ENCODE data around the gene ZBTB16.

Gene ZBTB16

GRCh38 chr11:114208377-114208776 is 148.9 kb downstream of the ZBTB16 start:
- no peak for DNase-seq (ENCODE audit: extremely low spot score)
- ChIA-PET POLR2A (interaction anchor here (0.7 kb wide), 1 partner anchor 9 kb away, joined by 3 read pairs; no protein-coding TSS in a partner anchor), CTCF (interaction anchor here (0.8 kb wide), 1 partner anchor 12 kb away, joined by 3 read pairs; no protein-coding TSS in a partner anchor)
- TF ChIP-seq CTBP1 (IDR thresholded peaks at IDR 0.05; ENCODE audit: borderline replicate concordance) (no peak), LEF1 (IDR thresholded peaks at IDR 0.05; ENCODE audit: borderline replicate concordance) (no peak), SUZ12 (IDR thresholded peaks at IDR 0.05) (no peak), FOXM1 (IDR thresholded peaks at IDR 0.05; ENCODE audit: borderline replicate concordance) (no peak), FOXA1 (IDR thresholded peaks at IDR 0.05) (no peak), TARDBP (IDR thresholded peaks at IDR 0.05) (no peak), BHLHE40 (IDR thresholded peaks at IDR 0.05; ENCODE audit: borderline replicate concordance) (no peak), ELF4 (IDR thresholded peaks at IDR 0.05) (no peak), FOXK2 (IDR thresholded peaks at IDR 0.05) (no peak), ARNT (IDR thresholded peaks at IDR 0.05) (no peak), PKNOX1 (IDR thresholded peaks at IDR 0.05) (no peak), L3MBTL2 (conservative IDR thresholded peaks at IDR 0.05) (no peak), ZNF384 (IDR thresholded peaks at IDR 0.05) (no peak), SP1 (IDR thresholded peaks at IDR 0.05) (no peak), NFRKB (IDR thresholded peaks at IDR 0.05) (no peak), HDGF (IDR thresholded peaks at IDR 0.05; ENCODE audit: borderline replicate concordance) (no peak)

- TF ChIP-seq ZNF384 (IDR thresholded peaks at IDR 0.05) (no peak), SP1 (IDR thresholded peaks at IDR 0.05) (no peak), NFRKB (IDR thresholded peaks at IDR 0.05) (no peak), SUZ12 (IDR thresholded peaks at IDR 0.05) (no peak), L3MBTL2 (conservative IDR thresholded peaks at IDR 0.05) (no peak), PKNOX1 (IDR thresholded peaks at IDR 0.05) (no peak), FOXK2 (IDR thresholded peaks at IDR 0.05) (no peak), TARDBP (IDR thresholded peaks at IDR 0.05) (no peak), FOXA1 (IDR thresholded peaks at IDR 0.05) (no peak)
- DNase-seq (ENCODE audit: extremely low spot score), result no peak
- ChIA-PET CTCF (no interaction called here), POLR2A (no interaction called here)
Measured at GRCh38 chr11:114209343-114209742, 149.8 kb downstream of the ZBTB16 start.

- ChIA-PET CTCF (no interaction called here), POLR2A (no interaction called here)
- TF ChIP-seq PKNOX1 (IDR thresholded peaks at IDR 0.05), result no peak
- TF ChIP-seq TARDBP (IDR thresholded peaks at IDR 0.05), result no peak
- TF ChIP-seq FOXM1 (IDR thresholded peaks at IDR 0.05; ENCODE audit: borderline replicate concordance), result no peak
- no peak for TF ChIP-seq ARNT (IDR thresholded peaks at IDR 0.05)
- no peak for TF ChIP-seq LEF1 (IDR thresholded peaks at IDR 0.05; ENCODE audit: borderline replicate concordance)
- no peak for TF ChIP-seq L3MBTL2 (conservative IDR thresholded peaks at IDR 0.05)
- TF ChIP-seq CTBP1 (IDR thresholded peaks at IDR 0.05; ENCODE audit: borderline replicate concordance), result no peak
- no peak for TF ChIP-seq ELF4 (IDR thresholded peaks at IDR 0.05)
- no peak for TF ChIP-seq SUZ12 (IDR thresholded peaks at IDR 0.05)
- TF ChIP-seq NFRKB (IDR thresholded peaks at IDR 0.05), result no peak
- no peak for TF ChIP-seq BHLHE40 (IDR thresholded peaks at IDR 0.05; ENCODE audit: borderline replicate concordance)
- no peak for TF ChIP-seq HDGF (IDR thresholded peaks at IDR 0.05; ENCODE audit: borderline replicate concordance)
- TF ChIP-seq SP1 (IDR thresholded peaks at IDR 0.05), result no peak
- no peak for TF ChIP-seq FOXK2 (IDR thresholded peaks at IDR 0.05)
- TF ChIP-seq ZNF384 (IDR thresholded peaks at IDR 0.05), result no peak
- TF ChIP-seq FOXA1 (IDR thresholded peaks at IDR 0.05), result no peak
- no peak for DNase-seq (ENCODE audit: extremely low spot score)
Measured at GRCh38 chr11:114209904-114210303, 150.4 kb downstream of the ZBTB16 start.

GRCh38 chr11:114211444-114212121 is 152.1 kb downstream of the ZBTB16 start:
- no peak for DNase-seq (ENCODE audit: extremely low spot score)
- CTCF ChIA-PET, result interaction anchor here (1.4 kb wide), 1 partner anchor 14 kb away, joined by 4 read pairs; no protein-coding TSS in a partner anchor
- TF ChIP-seq CTBP1 (IDR thresholded peaks at IDR 0.05; ENCODE audit: borderline replicate concordance), result no peak
- TF ChIP-seq ELF4 (IDR thresholded peaks at IDR 0.05), result no peak
- no peak for TF ChIP-seq L3MBTL2 (conservative IDR thresholded peaks at IDR 0.05)
- TF ChIP-seq FOXM1 (IDR thresholded peaks at IDR 0.05; ENCODE audit: borderline replicate concordance), result no peak
- no peak for TF ChIP-seq ZNF384 (IDR thresholded peaks at IDR 0.05)
- TF ChIP-seq BHLHE40 (IDR thresholded peaks at IDR 0.05; ENCODE audit: borderline replicate concordance), result no peak
- TF ChIP-seq SP1 (IDR thresholded peaks at IDR 0.05), result no peak
- TF ChIP-seq SUZ12 (IDR thresholded peaks at IDR 0.05), result no peak
- TF ChIP-seq TARDBP (IDR thresholded peaks at IDR 0.05), result no peak
- TF ChIP-seq HDGF (IDR thresholded peaks at IDR 0.05; ENCODE audit: borderline replicate concordance), result no peak
- TF ChIP-seq FOXK2 (IDR thresholded peaks at IDR 0.05), result no peak
- no peak for TF ChIP-seq ARNT (IDR thresholded peaks at IDR 0.05)
- TF ChIP-seq NFRKB (IDR thresholded peaks at IDR 0.05), result no peak
- TF ChIP-seq FOXA1 (IDR thresholded peaks at IDR 0.05), result no peak
- no peak for TF ChIP-seq LEF1 (IDR thresholded peaks at IDR 0.05; ENCODE audit: borderline replicate concordance)
- no peak for TF ChIP-seq PKNOX1 (IDR thresholded peaks at IDR 0.05)
- POLR2A ChIA-PET, result no interaction called here

- CTCF ChIA-PET, result no interaction called here
Measured at GRCh38 chr11:114213622-114214021, 154.1 kb downstream of the ZBTB16 start.

More at GRCh38 chr11:114213622-114214021, 154.1 kb downstream of the ZBTB16 start:
- no peak for TF ChIP-seq HDGF (IDR thresholded peaks at IDR 0.05; ENCODE audit: borderline replicate concordance)
- TF ChIP-seq PKNOX1 (IDR thresholded peaks at IDR 0.05), result 0 out of 2 replicates have a peak, but pooled peaks have one; percentile 6
- no peak for TF ChIP-seq NFRKB (IDR thresholded peaks at IDR 0.05)
- no peak for TF ChIP-seq LEF1 (IDR thresholded peaks at IDR 0.05; ENCODE audit: borderline replicate concordance)
- TF ChIP-seq FOXM1 (IDR thresholded peaks at IDR 0.05; ENCODE audit: borderline replicate concordance), result no peak
- POLR2A ChIA-PET, result no interaction called here
- DNase-seq (ENCODE audit: extremely low spot score), result no peak

Data from HEK293T (cell line).